Coronary artery (tissue), 2 donors: Measurements from ENCODE around the gene CIROP.
A peak's percentile ranks its signal among the peaks of the same experiment; 100 is the strongest.

Source experiments
- DNase-seq: peaks from one replicate; pipeline ENCODE4 v3.0.0-alpha.2; 2017; ENCODE audit warnings: low spot score
- H3K27ac ChIP-seq, 2 donors: fragments of 200-600 bp; sonication (generic); one replicate each; pipeline ENCODE4 v1.5.1; 2016 to 2019
- H3K4me3 ChIP-seq: fragments of 200-600 bp; sonication (generic); 2 replicates; pipeline ENCODE4 v1.5.1; 2016; ENCODE audit warnings: mild to moderate bottlenecking, moderate library complexity
- CTCF ChIP-seq: fragments of 200-600 bp; sonication (generic); IDR thresholded peaks from one replicate; pipeline ENCODE4 v1.5.1; 2019; ENCODE audit warnings: antibody characterized with exemption

The CIROP gene

DNA sequence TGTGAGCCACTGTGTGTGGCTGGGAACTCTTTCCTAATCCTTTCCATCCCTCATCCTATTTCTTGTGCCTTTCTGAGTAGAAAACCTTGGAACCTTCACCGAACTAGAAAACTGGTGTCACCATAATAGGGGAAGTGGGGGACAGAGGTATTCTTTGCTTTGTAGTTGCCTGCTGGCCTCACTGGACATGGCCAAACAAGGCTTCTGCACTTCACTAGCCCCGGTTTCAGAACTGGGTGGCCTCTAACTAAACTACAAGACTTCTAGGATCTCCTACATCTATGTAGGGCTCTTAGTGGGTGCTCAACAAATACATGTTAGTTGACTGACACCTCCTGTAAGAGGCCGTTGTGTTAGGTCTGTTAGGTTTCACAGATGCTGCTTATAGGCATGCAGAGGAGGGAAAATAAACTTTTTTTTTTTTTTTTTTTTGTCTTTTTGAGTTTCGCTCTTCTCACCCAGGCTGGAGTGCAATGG, 597 bp upstream of the CIROP start:
- DNase-seq = no peak
- no peak for TF ChIP-seq CTCF
- H3K4me3 ChIP-seq = no peak overlapping the region

GRCh38 chr14:23104070-23104590, 659 bp downstream of the CIROP start:
- no peak for TF ChIP-seq CTCF
- no peak overlapping the region for H3K27ac ChIP-seq
- DNase-seq = peak; percentile 50
- H3K4me3 ChIP-seq = no peak overlapping the region

More for the DNA sequence above, 597 bp upstream of the CIROP start:
- H3K27ac ChIP-seq = no peak overlapping the region

DNA sequence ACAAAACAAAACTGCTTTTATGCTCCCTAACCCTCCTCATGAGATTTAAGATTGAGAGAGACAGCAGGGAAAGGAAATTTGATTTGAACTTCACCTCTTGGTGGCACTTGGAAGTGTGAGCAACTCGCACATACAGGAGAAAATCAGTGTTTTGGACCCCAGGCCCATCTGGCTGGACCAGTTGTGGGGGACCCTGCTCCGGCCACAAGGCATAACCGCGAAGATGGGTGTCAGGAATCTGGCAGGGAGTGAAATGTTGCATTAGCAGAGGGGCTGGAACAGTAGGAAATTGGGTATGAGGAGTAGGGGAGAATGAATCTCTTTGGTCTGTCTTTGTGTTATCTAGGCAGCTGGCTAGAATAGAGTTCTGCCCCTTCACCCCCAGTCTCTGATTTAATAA, 1.2 kb downstream of the CIROP start:
- no peak overlapping the region for H3K4me3 ChIP-seq
- peak; percentile 45 for DNase-seq
- H3K27ac ChIP-seq = no peak overlapping the region
- no peak for TF ChIP-seq CTCF

GRCh38 chr14:23102801-23103200, 2.0 kb downstream of the CIROP start:
- H3K4me3 ChIP-seq = no peak overlapping the region
- no peak for TF ChIP-seq CTCF
- H3K27ac ChIP-seq = no peak overlapping the region
- DNase-seq = peak; percentile 53

- H3K27ac ChIP-seq = no peak overlapping the region
- DNase-seq = peak; percentile 69
- no peak for TF ChIP-seq CTCF
- H3K4me3 ChIP-seq = no peak overlapping the region
Measured at GRCh38 chr14:23101986-23102625, 2.7 kb downstream of the CIROP start.

GRCh38 chr14:23101213-23101970, 3.4 kb downstream of the CIROP start:
- no peak overlapping the region for H3K27ac ChIP-seq
- no peak for TF ChIP-seq CTCF
- DNase-seq = peak; percentile 47
- H3K4me3 ChIP-seq = no peak overlapping the region
